ENCODE results near the gene MAGI1. TPM values are rescaled to one million over a fixed set of nuclear protein-coding genes. Genes with fewer than 3 reads are reported as not detected.

The MAGI1 gene
- total RNA-seq, 4 donors from 2014 or later, result 49.5 to 72.1 (median 67.6) TPM

GRCh38 chr3:65449841-65450428 lies 588.8 kb downstream of the MAGI1 start:
- Histone ChIP-seq H3K27ac (no peak overlapping the region), H3K27me3 (no peaks in the 10 kb centered on the region), H3K4me3 (no peak overlapping the region), H3K9me3 (no peaks in the 10 kb centered on the region), H3K4me1 (no peaks in the 10 kb centered on the region), H3K36me3 (peaks cover 0 to 3% (median 0%) of the 10 kb centered on the region in 3 donors)
- TF ChIP-seq, protein P1, sequence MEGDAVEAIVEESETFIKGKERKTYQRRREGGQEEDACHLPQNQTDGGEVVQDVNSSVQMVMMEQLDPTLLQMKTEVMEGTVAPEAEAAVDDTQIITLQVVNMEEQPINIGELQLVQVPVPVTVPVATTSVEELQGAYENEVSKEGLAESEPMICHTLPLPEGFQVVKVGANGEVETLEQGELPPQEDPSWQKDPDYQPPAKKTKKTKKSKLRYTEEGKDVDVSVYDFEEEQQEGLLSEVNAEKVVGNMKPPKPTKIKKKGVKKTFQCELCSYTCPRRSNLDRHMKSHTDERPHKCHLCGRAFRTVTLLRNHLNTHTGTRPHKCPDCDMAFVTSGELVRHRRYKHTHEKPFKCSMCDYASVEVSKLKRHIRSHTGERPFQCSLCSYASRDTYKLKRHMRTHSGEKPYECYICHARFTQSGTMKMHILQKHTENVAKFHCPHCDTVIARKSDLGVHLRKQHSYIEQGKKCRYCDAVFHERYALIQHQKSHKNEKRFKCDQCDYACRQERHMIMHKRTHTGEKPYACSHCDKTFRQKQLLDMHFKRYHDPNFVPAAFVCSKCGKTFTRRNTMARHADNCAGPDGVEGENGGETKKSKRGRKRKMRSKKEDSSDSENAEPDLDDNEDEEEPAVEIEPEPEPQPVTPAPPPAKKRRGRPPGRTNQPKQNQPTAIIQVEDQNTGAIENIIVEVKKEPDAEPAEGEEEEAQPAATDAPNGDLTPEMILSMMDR (IDR thresholded peaks at IDR 0.05), result no peak
- no peak for TF ChIP-seq POLR2A (IDR thresholded peaks at IDR 0.05)
- DNase-seq, result no peak

- H3K4me1 ChIP-seq, result no peaks in the 10 kb centered on the region
- DNase-seq, result no peak
- no peak overlapping the region for H3K4me3 ChIP-seq
- TF ChIP-seq, protein P1 (IDR thresholded peaks at IDR 0.05), result no peak
- no peak for TF ChIP-seq POLR2A (IDR thresholded peaks at IDR 0.05)
- H3K36me3 ChIP-seq, result peaks cover 0 to 3% (median 0%) of the 10 kb centered on the region in 3 donors
- H3K27ac ChIP-seq, result no peak overlapping the region
- H3K9me3 ChIP-seq, result no peaks in the 10 kb centered on the region
- H3K27me3 ChIP-seq, result no peaks in the 10 kb centered on the region
These were observed 590.6 kb downstream of the MAGI1 start for GRCh38 chr3:65448120-65448519.

DNA sequence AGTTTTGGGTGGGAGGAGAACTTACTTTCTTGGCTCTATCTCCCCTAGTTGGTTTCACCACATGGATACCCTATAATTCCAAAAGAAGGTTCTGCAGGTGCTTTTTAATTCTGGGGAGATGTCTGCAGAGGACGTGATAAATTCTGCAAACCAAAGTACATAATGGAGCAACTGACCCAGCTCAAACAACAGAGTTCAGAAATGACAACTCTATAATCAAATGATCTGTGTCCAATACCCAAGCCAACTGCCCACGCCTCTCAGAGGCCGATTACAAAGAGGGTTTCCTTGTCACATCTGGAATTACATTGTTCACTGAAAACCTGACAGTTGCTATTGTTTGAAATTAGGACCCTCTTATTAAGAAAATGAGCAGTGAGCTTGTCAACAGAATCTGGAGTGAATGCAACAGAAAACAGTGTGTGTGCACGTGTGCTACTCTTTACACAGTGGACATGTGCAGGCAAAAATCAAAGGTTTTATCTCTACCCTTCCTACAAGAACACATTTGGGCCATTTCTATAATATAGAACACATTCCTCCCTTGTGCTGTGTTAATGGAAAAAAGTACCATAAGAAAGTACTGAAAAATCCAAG lies 593.0 kb downstream of the MAGI1 start:
- no peak for TF ChIP-seq POLR2A (IDR thresholded peaks at IDR 0.05)
- TF ChIP-seq, protein P1 (IDR thresholded peaks at IDR 0.05), result no peak
- H3K4me1 ChIP-seq, result no peaks in the 10 kb centered on the region
- no peak overlapping the region for H3K27ac ChIP-seq
- peaks cover 0 to 3% (median 0%) of the 10 kb centered on the region in 3 donors for H3K36me3 ChIP-seq
- no peaks in the 10 kb centered on the region for H3K27me3 ChIP-seq
- no peak overlapping the region for H3K4me3 ChIP-seq
- no peaks in the 10 kb centered on the region for H3K9me3 ChIP-seq
- DNase-seq, result no peak

GRCh38 chr3:65444447-65444815 lies 594.3 kb downstream of the MAGI1 start:
- no peak for TF ChIP-seq POLR2A (IDR thresholded peaks at IDR 0.05)
- TF ChIP-seq, protein P1 (IDR thresholded peaks at IDR 0.05), result no peak
- H3K4me3 ChIP-seq, result no peak overlapping the region
- no peak for DNase-seq
- H3K27me3 ChIP-seq, result no peaks in the 10 kb centered on the region
- no peaks in the 10 kb centered on the region for H3K9me3 ChIP-seq
- no peak overlapping the region for H3K27ac ChIP-seq
- H3K4me1 ChIP-seq, result no peaks in the 10 kb centered on the region
- H3K36me3 ChIP-seq, result peaks cover 0 to under 1% (median 0%) of the 10 kb centered on the region in 3 donors

DNA sequence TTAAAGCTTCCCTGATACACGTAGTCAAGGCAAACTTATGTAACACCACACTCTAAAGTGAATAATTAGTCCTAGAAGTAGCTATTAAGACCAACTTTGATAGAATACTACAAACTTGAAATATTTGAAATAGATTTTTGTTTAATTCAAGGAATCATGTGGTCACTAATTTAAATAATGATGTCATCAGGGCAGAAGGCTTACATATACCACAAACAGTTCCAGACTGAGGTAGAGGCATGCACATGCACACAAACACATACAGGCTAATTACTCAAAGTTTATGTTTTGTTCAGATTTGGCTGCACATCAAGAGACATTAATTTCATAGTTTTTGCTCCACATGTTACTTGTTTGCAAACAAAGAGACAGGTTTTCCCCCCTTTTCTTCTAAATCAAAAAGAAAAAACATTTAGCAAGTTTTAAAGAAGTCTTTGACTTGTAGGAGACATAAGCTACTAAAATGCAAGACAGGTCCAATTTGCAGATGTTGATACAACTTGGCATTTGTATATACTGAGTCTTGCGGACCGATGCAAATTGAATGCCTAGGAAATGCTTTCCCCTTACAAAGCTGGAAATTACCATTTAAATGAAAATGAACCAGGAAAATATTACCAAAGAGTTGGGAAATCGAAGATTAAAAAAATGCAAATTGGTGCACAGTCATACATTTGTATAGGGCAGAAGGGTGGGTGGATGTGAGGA lies 594.8 kb downstream of the MAGI1 start:
- no peak overlapping the region for H3K4me3 ChIP-seq
- DNase-seq, result no peak
- H3K36me3 ChIP-seq, result no peaks in the 10 kb centered on the region
- TF ChIP-seq, protein P1 (IDR thresholded peaks at IDR 0.05), result no peak
- TF ChIP-seq POLR2A (IDR thresholded peaks at IDR 0.05), result no peak
- H3K4me1 ChIP-seq, result no peaks in the 10 kb centered on the region
- no peaks in the 10 kb centered on the region for H3K27me3 ChIP-seq
- H3K27ac ChIP-seq, result no peak overlapping the region
- no peaks in the 10 kb centered on the region for H3K9me3 ChIP-seq
